Mesenteric fat pad (tissue), 1 donor: ENCODE data around the gene COMT. TPM values are rescaled to one million over a fixed set of nuclear protein-coding genes. Genes with fewer than 3 reads are reported as not detected.

ENCODE experiments used
- DNase-seq: peaks from one replicate; pipeline ENCODE4 v3.0.0-alpha.2; 2020; ENCODE audit warnings: low spot score
- total RNA-seq: library from RNA; stranded (reverse); fragmentation: NEBNext Ultra II Directional; extraction: Animal tissue kit (Norgen Biotek cat#: 25700); gene quantifications from one replicate; pipeline ENCODE4 v1.2.1, GENCODE V29; 2021
- donor health status: DM: yes; HTN: yes; CAD: no.

Gene COMT
- total RNA-seq, 1 donor from 2014 or later, result 144 TPM

DNA sequence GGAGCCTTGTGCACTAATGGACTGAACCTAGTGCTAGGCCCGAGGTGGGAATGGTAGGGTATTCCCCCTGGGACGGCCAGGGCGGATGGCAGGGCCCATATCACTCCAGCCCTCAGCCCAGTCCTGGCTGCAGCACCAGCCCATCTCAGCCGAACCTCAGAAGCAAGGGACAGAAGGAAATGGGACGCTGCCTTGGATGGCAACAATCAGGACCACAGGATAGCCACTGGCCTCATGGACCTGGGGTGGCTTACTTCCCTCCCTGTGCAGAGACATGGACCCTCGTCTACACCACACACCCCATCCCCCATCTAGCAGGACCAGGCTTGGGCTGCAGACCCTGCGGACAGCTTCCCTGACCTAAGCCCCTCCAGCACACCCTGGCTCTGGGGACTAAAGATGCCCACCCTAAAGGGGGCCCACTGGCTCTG is 50.9 kb downstream of the COMT start:
- no peak for DNase-seq

DNA sequence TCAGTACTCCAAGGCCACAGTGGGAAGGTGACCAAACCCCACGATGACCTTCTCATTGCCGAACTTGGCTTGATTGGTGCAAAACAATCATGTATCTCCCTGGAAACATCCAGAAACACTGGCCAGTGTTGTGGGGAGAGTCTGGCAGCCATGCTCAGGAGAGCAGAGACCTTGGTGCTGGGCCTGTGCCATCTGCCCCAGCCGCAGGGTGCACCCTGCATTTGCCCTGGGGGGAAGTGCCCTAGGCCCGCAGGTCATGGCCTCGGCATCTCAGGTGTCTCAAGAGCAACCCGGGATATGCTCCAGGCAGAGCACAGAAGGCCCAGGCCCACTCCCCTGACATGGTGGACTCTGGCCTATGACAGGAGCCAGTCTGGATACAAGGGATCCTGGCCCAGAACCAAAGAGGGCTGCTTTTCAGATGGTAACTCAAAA is 51.4 kb downstream of the COMT start:
- DNase-seq, result no peak

DNA sequence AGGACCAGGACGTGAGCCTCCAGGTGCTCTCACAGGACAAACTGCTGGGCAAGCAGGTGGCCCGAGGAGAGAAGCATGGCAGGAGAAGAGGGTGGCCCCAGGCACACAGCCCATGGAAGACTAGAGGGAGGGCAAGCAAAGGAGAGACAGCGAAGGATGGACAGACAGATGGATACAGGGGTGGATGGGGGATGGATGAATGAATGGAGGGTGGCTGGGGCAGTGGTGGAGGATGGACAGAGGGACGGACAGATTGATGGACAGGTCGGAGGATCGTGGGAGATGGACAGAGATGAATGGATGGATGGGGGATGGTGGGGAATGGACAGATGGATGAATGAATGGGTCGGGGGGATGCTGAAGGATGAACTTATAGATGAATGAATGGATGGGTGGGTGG is 52.4 kb downstream of the COMT start:
- no peak for DNase-seq

DNA sequence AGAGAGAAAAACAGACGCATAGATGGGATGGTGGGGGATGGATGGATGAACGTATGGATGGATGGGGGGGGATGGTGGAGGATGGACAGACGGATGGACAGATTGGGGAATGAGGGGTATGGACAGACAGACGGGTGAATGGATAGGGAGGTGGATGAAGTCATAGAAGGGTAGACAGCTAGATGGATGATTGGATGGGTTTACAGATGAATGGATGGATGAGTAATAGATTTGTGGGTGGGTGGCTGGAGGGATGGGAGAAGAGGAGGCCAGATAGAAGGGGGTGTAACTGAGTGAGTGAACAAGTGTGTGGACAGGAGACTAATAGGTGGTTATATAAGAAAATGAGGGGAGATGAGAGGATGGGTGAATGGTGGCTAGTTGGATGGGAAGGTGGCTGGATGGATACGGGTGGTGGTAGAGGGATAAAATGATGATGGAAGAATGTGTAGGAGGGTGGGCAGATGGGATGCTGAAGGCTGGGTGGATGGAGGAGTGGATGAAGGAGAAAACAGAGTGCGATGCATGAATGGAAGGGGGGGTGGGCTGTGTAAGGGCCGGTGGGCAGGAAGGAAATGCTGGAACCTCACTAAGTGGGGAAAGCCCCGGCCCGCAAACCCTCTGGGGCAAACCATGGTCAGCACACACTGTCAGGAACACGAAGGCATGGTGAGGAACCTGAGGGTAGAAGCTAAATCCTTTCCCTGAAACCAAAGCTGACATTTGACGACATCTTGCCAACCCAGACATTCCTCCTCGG is 53.5 kb downstream of the COMT start:
- no peak for DNase-seq

DNA sequence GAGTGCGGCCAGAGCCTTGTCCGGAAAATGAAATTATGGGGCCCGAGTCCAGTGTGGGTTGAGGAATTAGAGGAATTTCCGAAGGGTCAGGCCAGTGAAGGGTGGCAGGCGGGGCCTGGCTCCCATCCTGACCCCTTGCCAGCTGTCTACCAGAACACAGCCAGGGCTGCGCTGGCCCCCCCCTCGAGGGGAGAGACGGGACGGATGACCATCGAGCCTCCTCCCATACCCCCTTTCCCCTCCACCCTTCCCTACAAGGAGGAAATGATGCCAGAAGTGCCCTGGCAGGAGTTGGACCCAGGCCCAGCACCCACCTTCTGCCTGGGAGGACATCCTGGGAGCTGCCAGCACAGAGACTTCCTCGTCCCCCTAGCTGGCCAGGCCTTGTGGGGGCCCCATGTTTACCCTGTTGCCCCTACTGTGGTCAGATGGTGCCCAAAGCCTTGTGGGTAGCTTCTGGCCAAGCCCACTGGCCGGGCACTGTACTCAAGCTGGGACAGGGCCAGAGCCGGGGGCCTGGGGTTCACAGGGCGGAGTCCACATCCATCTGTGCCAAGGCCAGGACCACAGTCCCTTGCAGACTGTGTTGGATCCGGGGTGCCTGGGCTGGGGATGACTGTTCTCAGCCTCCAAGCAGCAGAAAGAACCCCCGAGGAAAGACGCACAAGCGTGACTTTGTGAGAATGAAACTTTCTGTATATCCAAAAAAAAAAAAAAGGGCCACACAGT is 54.2 kb downstream of the COMT start:
- DNase-seq, result no peak

DNA sequence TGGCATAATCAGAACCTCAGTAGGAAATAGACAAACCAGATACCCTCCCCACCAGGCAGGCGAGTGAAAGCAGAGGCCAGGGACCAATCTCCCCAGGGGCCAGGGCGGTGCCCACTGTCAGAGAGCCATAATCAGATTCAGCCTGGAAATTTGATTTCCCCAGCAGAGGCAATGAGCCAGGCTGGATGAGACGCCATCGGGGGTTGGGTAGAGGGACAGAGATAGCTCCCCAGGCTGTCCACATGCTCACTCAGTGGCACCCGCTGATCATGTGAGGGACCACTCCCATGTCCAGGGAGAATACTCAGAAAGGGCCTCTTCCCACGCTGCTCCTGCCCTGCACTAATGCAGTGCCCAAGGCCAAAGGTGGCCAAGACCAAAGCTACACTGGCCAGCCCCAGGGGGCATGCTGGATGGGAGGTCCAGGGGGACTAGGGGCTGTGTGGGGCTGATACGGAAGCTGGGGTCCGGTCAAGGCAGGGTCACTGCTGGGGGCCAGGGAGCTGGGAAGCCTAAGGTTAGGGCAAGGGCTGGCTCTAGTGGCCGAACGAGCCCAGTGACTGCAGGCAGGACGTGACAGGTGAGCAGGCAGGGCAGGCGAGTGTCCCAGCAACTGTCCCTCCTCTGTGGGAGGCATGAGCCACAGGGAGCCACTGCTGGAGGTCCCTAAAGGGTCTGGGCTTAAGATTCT is 55.3 kb downstream of the COMT start:
- no peak for DNase-seq

DNA sequence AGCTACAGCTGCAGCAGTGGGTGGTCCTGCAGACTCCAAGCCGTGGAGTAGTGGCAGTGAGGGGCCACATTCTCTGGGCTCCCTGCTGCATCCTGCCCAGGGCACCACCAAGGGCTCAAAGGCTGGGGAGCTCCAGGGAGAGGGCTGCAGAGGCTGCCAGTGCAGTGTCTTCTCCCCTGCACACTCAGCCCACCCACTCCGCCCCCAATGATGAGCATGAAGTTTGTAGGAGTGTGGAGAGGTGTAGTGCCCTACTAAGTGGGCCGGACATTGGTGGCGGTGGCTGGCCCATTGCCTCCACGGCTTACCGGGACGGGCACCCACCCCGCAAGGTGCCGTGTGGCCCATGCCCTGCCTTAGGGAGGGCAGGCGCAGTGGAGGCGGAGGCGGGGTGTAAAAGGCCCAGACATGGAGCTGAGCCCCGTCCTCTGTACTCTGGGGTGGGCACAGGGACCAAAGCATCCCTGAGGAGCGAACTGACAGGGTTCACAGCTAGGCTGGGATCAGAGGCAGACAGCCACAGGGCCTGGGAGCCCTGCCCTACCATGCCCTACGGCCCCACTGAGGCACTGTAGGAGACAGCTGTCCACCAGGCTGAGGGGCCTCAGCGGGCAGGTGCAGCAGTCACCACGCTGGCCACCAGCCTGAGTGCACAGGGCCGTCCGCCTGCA is 56.1 kb downstream of the COMT start:
- DNase-seq, result no peak

DNA sequence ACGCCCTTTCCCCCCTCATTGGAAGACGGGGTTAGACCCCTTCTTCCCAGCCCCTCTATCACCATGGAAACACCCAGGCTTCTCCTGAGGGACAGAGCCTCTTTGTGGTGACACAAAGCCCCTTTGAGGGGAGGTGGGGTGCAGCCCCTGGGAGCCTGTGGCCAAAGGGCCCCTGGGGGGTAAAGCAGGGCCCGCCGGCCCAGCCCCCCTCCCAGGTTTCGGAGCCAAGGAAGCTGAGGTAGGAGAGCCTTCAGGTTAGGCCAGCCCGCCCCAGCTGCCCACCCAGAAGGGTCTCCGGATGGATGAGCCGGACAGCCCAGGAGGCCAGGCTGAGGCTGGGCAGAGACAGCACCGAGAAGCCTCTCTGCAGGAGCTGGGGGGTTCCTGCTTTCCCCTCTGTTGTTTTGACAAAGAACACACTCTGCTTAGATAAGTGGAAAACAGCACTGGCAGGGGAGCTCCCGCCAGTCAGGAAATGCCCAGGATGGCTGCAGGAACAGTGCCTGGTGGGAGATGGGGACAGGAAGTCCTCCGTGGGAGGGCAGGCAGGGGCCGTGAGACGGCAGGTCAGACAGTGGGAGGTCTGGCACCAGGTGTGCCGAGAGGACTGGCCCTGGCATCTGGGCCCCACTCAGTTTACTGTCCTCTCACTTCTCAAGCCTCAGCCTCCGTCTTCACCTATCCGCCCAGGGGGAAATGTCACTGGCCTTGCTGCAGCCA is 56.8 kb downstream of the COMT start:
- no peak for DNase-seq

DNA sequence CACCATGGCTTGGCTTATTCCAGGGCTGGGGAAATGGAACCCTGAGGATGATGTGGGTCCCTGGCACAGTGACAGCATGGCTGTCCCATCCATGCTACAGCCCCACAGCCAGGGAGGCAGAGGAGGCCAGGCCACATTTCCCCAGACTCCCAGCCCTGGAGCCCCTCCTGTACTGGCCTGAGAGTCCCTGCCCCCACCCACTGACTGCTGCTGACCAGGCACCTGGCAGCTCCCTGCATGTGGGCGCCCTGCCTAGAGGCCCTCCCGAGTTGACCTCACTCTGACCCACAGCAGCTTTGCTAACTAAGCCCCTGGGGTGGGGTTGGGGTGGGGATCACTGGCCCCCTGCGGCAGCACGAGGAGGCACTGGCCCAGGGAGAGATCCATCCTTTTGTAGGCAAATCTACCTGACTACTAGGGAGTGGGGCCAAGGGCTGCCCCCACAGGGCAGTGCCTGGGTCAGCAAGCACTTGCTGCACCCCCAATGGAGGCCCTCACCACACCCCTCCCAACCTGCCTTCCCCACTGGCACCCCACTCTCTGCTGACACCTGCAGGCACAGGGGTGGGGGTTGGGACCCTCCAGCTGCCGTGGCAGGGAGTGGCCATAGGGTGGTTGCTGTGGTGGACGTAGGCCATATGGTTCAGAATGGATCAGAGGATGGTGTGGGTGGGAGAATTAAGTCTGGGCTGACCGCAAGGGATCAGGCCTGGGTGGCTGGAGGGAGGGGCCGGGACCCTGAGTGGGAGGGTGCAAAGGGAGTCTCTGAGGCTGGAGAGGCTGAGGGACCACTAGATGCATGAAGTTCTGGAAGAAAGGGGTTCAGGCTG is 57.6 kb downstream of the COMT start:
- DNase-seq, result no peak

DNA sequence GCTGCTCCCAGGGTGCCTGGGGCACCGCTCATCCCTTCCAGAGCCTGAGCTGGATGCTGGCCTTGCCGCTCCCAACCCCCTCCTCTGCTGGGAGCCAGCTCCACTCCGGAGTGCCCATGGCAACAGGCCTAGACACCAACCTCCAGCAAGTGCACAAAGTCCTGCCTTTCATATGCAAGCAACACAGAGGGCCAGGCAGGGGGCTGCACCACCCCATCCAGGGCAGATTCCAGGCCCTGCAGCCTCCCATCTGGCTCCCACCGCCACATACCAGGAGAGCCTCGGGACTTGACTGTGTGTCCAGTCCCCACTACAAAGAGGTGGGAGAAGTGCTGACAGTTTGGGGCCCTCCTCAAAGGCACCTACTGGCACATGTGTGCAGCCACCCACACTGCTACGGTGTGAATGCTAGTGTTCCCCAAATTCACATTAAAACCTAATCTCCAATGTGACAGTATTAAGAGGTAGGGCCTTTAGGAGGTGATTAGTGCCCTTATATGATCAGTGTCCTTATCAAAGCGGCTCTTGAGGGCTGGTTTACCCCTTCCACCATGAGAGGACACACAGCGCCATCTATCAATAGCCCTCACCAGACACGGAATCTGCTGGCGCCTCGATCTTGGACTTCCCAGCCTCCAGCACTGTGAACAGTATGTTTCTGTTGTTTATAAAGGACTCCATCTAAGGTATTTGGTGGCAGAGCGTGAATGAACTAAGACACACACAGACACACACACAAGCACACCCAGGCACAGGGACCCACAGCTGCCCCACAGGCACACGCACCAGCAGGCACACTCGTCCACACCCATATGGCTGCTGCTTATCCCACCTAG is 58.9 kb downstream of the COMT start:
- DNase-seq, result no peak

DNA sequence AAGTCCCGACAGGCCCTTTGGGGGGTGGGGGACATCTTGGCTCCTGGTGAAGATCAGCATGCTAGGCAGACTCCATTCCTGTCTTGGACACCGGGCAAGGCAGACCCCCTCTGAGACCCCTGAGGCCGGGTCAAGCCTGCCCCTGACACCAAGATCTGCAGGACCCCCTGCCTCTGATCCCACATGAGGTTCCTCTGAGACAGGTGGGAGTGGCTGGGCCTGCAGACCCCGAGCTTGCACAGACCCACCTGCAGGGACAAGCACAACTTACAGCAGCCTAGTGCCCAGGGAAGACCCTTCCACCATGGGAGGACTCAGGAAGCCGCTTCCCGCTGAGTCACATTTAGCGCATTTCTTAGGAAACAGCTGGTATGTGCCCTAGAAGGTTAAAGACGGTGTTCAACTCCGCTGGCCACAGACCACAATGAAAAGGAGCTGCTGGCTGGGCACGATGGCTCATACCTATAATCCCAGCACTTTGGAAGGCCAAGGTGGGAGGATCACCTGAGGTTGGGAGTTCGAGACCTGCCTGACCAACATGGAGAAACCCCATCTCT is 59.6 kb downstream of the COMT start:
- DNase-seq, result no peak

DNA sequence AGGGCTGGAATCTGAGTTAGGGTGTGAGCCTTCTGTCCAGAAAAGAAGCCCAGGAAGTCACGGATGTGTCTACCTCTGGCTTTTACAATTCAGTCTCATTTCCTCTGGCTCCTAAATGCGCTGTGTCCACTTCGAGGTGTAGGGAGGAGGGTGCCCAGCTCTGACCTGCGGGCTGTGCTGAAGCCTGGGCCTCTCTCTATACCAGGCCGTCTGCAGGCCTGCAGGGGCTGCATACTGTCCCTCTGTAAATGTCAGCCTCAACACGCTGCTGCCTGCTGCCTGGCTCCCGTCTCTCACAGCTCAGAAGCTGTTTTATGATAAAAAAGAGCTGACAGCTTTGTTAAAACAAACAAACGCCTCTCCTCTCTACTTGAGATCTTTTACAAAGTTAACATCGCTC is 60.6 kb downstream of the COMT start:
- DNase-seq, result no peak

DNA sequence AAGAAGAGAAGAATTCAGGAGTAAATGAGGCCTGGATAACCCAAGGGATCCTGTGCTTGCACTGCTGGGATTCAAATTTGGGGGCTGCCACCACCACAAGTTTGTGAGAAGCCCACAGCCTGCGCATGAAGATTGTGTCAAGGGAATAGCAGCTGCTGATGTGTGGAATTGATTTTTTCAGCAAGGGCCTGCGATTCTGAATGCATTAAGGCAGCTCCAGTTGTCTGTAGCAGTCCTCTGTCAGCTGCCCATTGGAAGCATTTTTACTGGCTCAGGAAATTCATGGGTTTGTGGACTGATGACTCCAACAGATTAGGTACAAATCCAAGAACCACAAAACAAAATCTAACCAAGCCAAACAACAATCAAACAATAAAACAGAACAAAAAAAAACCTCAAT is 61.1 kb downstream of the COMT start:
- no peak for DNase-seq

DNA sequence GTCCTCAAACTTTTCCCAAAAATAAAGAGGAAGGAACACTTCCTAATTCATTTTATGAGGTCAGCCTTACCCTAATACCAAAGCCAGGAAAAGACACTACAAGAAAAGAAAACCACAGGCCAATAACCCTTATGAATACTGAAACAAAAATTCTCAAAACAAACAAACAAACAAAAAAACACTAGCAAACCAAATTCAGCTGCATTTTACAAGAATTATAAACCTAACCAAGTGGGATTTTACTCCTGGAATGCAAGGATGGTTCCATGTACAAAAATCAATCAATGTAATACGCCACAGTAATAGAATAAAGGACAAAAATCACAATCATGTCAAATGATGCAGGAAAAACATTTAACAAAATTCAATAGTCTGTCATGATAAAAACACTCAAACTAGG is 61.7 kb downstream of the COMT start:
- DNase-seq, result no peak

DNA sequence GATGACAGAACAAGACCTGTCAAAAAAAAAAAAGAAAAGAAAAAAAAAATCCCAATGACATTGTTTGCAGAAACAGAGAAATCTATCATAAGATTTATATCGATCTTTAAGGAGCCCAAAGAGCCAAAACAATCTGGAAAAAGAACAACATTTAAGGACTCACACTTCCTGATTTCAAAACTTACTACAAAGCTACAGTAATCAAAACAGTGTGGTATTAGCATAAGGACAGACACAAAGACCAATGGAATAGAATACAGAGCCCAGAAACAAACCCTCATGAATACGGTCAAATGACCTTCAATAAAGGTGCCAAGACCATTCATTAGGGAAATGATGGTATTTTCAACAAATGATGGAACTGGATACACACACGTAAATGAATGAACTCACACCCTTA is 62.9 kb downstream of the COMT start:
- no peak for DNase-seq

DNA sequence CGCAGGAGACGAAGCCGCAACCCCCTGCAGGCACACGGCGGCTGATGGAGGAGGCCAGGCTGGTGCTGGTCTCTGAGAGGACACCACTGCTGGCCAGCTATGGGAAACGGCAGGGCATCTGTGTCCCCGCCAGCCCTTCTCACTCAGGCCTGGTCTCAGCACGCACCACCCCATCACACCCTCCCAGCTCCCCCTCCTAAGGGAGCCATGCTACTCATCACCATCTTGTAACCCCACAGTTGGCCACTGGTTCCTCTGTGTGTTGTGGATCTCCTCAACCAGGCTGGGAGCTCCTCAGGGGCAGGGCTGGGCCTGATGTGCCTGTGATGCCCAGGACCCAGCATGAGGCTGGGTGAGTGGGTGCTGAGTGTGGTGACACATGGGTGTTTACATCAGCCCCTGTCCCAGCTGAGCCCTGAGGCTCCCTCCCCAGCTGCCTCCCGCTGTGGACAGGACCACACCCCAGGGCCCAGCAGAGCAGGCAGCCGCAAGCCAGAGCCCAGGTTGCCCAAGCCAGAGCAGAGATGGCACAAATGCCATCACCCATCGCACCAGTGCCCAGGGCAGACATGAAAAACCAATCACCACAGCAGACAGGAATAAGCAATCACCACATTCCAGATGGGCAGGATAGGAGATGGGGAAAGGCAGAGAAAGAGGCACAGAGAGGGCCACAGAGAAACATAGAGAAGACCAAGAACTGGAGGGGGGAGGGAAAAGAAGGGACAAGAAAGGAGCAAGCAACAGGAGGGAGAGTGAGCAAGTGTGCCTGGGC is 66.8 kb downstream of the COMT start:
- DNase-seq, result no peak

DNA sequence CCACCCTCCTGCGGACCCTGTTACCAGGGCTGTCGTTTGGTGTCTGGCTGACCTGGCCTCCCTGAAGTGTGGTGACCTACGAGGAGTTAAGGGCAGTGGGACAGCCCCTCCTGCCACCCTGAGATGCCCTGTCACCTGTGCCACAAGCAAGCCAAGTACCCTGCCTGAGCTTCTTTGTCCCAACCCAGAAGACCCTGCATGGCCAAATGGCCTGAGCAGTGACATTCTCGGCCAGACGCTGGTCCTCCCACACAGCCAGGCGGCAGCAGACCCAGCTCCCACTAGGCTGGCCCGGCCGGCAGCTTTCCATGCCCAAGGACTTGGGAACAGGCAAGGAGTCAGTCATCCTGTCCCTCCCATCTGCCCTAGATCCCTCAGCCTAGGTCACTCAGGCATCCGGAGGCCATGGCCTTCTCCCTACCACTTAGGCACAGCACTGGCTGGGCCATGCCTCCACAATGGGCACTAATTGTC is 67.5 kb downstream of the COMT start:
- no peak for DNase-seq
